Memory B cell (primary cell): Measurements from ENCODE around the gene ADM2.

Experiments
- ATAC-seq: fragments of 150-1000 bp; cut with Tn5 transposase; 2 replicates; pipeline ENCODE4 v1.10.0; 2021; ENCODE audit warnings: low read depth, mild to moderate bottlenecking, moderate library complexity
- DNase-seq, 2 donors: peaks; one replicate each; pipeline ENCODE4 v3.0.0; 2022; ENCODE audit warnings: low spot score in 2 of 2
- H3K27ac Mint-ChIP-seq: one replicate; pipeline ENCODE4 v1.8.0; 2022; ENCODE audit warnings: mild to moderate bottlenecking, moderate library complexity, mixed read lengths
- H3K27me3 Mint-ChIP-seq: one replicate; pipeline ENCODE4 v1.8.0; 2022; ENCODE audit warnings: mixed read lengths
- H3K36me3 Mint-ChIP-seq: one replicate; pipeline ENCODE4 v1.8.0; 2022; ENCODE audit warnings: mild to moderate bottlenecking, mixed read lengths
- H3K4me1 Mint-ChIP-seq: one replicate; pipeline ENCODE4 v1.8.0; 2022; ENCODE audit warnings: mixed read lengths
- H3K4me3 Mint-ChIP-seq: one replicate; pipeline ENCODE4 v1.8.0; 2022; ENCODE audit warnings: mild to moderate bottlenecking, moderate library complexity, mixed read lengths
- H3K9me3 Mint-ChIP-seq: one replicate; pipeline ENCODE4 v1.8.0; 2022; ENCODE audit warnings: mixed read lengths

Gene ADM2

DNA sequence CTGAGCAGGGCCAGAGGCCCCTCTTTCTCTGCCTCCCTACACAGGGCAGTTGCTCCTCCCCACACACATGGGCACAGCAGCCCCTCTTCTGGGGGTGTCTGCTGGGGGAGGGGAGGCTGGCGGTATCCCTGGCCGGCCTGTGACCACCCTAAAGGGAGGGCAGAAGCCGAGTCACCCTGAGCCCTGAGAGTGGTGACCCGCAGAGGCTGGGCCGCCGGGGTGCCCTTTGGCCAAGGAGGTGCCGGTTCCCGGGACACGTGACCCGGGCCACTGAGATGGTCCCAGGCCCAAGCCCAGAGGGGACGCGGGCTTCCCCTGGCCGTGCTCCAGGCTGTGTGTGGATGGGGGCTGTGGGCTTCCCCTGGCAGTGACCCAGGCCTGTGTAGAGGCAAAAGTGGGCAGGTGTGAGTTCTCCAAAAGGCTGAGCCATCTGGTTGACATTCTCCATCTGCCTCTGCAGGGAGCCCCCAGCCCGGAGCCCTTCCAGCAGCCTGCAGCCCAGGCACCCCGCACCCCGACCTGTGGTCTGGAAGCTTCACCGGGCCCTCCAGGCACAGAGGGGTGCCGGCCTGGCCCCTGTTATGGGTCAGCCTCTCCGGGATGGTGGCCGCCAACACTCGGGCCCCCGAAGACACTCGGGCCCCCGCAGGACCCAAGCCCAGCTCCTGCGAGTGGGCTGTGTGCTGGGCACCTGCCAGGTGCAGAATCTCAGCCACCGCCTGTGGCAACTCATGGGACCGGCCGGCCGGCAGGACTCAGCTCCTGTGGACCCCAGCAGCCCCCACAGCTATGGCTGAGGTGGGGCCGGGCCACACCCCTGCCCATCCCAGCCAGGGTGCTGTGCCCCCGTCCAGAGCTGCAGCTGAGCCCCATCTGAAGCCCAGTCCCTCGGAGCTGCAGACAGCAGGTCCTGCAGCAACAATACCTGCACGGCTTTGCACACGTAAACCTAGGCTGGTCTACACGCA is 1.0 kb downstream of the ADM2 start:
- Mint-ChIP-seq H3K27me3 (peaks cover 2% of the 10 kb centered on the region), H3K9me3 (no peaks in the 10 kb centered on the region), H3K27ac (no peak overlapping the region), H3K4me1 (peaks cover 13% of the 10 kb centered on the region), H3K4me3 (peak overlapping the region; percentile 77), H3K36me3 (no peaks in the 10 kb centered on the region)
- ATAC-seq, result no peak
- DNase-seq, result no peak

DNA sequence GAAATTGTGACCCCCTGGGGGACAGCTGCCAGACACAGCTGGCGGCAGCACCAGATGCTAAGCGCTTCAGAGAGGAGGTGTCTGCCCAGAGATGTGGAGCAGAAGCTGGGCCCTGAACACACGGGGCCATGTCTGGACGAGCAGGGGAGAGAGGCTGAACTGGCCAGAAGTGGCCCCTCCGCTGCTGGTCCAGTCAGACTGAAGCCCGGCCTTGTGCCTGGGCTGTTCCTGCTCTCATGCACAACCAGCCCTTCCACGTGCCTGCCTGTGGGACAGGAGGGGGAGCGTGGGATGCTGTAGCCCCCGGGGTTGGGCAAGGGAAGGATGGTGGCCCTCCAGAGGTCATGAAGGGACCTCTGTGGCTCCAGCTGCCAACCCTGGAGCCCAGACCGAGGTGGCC is 1.8 kb downstream of the ADM2 start:
- H3K27ac Mint-ChIP-seq, result no peak overlapping the region
- H3K4me1 Mint-ChIP-seq, result peaks cover 13% of the 10 kb centered on the region
- no peaks in the 10 kb centered on the region for H3K36me3 Mint-ChIP-seq
- H3K4me3 Mint-ChIP-seq, result peak overlapping the region; percentile 50
- peaks cover 2% of the 10 kb centered on the region for H3K27me3 Mint-ChIP-seq
- no peak for DNase-seq
- no peaks in the 10 kb centered on the region for H3K9me3 Mint-ChIP-seq
- no peak for ATAC-seq

DNA sequence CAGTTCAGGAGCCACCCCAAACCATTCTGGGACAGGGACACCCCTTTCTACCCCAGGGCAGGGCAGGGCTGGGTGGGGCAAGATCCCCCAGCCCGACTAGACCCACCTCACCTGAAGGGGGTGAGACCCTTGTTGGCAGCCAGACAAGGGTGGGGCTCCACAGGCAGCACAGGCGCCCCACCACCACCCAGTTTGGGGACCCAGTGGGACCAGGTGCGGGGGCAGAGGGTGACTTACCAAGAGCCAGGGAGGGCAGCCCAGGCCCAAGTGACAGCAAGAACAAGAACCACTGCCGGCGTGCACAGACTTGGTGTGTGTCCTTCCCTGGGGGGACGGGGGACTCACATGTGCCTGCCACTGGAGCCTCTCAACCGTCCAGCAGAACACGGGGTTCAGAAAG is 2.2 kb downstream of the ADM2 start:
- Mint-ChIP-seq H3K4me3 (no peak overlapping the region), H3K36me3 (no peaks in the 10 kb centered on the region), H3K27me3 (peaks cover 2% of the 10 kb centered on the region), H3K27ac (no peak overlapping the region), H3K9me3 (no peaks in the 10 kb centered on the region), H3K4me1 (peaks cover 13% of the 10 kb centered on the region)
- no peak for DNase-seq
- no peak for ATAC-seq

DNA sequence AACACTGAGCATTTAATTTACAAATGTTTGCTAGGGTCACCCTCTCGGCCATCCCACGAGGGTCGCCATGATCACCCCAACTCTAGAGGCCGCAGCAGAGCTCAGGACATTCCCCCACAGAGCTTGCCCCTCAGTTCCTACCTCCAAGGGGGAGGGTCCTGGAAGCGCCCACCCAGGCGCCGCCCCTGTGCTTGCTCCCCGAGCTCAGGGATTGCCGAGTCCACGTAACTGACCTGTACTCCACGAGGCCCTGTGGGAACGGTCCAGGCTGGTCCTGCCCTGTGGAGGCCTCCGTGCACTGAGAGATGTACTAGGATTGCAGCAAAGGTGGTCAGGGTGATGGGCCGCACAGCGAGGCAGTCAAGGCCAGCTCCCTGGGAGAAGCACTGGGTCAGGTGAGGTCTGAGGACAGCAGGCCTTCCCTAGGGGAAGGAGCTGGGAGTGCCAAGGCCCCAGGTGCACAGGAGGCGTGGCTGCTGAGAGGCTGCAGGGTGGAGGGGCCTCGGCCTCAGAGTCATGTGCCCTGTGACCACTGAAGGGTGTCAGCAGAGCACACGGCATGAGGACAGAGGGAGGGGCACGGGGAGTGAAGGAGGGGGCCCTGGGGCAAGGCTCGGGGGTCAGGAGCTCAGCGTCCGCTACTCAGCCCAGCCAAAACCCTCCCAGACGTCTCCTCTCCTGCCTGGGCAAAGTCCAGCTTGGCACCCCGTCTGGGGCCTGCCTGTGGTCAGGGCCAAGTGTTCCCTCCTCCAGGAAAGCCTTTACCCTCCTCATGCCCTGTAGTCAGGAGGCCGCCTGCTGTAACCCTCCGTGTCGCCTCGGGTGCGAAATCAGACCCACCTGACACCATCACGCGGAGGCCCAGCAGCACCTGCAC is 2.9 kb downstream of the ADM2 start:
- no peak overlapping the region for H3K27ac Mint-ChIP-seq
- no peaks in the 10 kb centered on the region for H3K36me3 Mint-ChIP-seq
- H3K9me3 Mint-ChIP-seq, result no peaks in the 10 kb centered on the region
- peaks cover 13% of the 10 kb centered on the region for H3K4me1 Mint-ChIP-seq
- ATAC-seq (peak; percentile 58), DNase-seq (no peak)
- H3K4me3 Mint-ChIP-seq, result no peak overlapping the region
- H3K27me3 Mint-ChIP-seq, result peaks cover 2% of the 10 kb centered on the region

DNA sequence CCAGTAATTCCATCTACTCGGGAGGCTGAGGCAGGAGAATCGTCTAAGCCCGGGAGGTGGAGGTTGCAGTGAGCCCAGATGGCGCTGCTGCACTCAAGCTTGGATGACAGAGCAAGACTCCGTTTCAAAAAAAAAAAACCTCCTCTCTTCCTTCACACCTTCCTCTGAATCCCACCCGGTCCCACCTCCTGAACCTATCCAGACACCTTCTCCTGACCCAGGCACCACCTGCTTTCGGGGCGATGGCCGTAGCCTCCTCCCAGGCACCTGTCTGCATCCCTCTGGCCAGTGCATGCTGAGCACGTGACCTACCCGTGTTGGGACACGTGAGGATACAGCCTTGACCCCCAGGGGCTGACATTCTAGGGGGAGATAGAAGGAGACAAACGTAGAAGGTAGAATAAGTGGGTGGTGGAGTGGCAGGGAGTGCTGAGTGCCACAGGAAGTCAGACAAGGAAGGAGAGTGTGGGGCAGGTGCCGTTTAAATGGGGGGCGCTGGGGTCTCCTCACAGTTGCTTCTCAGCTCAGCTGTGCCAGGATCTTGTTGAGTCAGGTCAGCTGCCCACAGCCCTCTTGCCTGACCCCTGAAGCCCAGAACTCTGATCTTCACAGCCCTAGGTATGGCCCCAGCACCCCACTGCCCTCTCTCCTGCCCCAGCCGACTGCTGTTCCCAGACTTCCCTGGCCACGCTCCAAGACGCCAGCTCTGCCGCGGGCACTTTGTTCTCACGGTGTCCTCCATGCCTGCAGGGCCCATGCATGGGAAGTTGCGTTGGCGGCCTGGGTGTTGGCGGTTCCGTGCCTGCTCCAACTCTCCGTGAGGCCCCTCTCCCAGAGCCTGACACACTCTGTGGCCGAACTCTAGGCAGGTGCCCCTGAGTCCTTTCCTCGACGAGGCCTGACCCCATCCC is 4.1 kb downstream of the ADM2 start:
- ATAC-seq (no peak), DNase-seq (no peak)
- no peaks in the 10 kb centered on the region for H3K27me3 Mint-ChIP-seq
- no peaks in the 10 kb centered on the region for H3K36me3 Mint-ChIP-seq
- no peaks in the 10 kb centered on the region for H3K9me3 Mint-ChIP-seq
- H3K4me1 Mint-ChIP-seq, result peaks cover 11% of the 10 kb centered on the region
- H3K4me3 Mint-ChIP-seq, result no peak overlapping the region
- H3K27ac Mint-ChIP-seq, result no peak overlapping the region

DNA sequence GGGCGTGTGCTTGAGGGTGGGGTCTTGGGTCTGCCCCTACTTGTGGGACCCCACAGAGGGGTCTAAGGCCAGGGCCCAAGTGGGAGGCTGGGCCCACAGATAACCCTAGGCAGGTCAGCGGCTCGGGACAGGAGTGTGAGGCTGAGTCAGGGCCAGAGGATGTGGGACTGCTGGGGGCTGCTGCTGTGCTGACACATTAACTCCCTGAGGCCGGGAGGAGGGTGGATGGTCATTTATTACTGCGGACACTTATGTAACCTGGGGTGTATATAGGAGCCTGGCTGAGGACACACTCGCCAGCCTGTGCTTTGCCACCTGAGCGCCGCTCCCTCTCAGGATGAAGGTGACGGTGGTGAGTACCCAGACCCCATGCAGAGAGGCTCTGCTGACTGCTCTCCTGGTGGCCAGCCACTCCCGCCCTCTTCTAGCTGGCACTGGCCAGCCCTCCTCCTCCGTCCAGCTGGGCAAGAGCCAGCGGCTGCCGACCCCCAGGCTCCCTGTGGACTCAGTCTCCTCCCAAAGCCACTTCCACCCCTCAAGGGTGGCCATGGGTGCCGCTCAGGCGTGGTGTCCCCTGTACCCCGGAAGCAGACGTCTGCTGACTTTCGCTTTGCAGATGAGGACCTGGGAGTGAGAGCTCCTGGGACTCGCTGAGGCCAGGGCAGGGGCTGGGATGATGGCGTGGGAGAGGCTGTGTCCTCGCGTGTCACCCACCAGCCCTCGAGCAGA is 5.4 kb downstream of the ADM2 start, which contains the start of gene MIOX:
TSS of gene MIOX (plus strand) at position 299 of the 729 bp plus-strand sequence. CDS start at position 338, 39 bp downstream.
- ATAC-seq (no peak), DNase-seq (no peak)
- Mint-ChIP-seq H3K36me3 (no peaks in the 10 kb centered on the region), H3K9me3 (no peaks in the 10 kb centered on the region), H3K27ac (no peak within 1 kb of the TSS), H3K27me3 (no peaks in the 10 kb centered on the region), H3K4me3 (no peak within 1 kb of the TSS), H3K4me1 (peaks cover 16% of the 10 kb centered on the region)

DNA sequence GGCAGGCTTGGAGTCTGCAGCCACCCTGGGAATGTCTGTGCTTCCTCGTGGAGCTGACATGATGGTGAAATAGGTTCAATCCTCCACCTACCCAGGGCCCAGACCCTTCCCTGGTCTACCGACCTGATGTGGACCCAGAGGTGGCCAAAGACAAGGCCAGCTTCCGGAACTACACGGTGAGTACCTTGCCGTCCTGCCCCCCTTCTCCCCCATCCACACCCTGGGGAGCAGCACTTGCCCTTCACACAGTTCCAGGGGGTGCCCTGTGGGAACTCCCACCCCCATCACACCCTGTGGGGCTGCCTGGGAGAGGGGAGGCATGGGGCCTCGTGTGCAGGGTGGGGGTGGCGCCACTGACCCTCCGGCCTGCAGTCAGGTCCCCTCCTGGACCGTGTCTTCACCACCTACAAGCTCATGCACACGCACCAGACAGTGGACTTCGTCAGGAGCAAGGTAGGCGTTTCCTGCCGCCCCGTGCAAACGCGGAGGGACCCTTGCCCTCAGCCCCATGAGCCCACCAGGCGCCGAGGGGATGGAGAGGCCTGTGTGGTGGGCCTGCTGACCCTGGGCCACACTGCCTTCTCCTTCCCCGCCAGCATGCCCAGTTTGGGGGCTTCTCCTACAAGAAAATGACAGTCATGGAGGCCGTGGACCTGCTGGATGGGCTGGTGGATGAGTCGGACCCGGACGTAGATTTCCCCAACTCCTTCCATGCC is 6.1 kb downstream of the ADM2 start:
- H3K4me1 Mint-ChIP-seq, result peaks cover 16% of the 10 kb centered on the region
- no peak overlapping the region for H3K27ac Mint-ChIP-seq
- DNase-seq, result no peak
- no peaks in the 10 kb centered on the region for H3K9me3 Mint-ChIP-seq
- H3K4me3 Mint-ChIP-seq, result no peak overlapping the region
- no peaks in the 10 kb centered on the region for H3K36me3 Mint-ChIP-seq
- no peaks in the 10 kb centered on the region for H3K27me3 Mint-ChIP-seq
- no peak for ATAC-seq

DNA sequence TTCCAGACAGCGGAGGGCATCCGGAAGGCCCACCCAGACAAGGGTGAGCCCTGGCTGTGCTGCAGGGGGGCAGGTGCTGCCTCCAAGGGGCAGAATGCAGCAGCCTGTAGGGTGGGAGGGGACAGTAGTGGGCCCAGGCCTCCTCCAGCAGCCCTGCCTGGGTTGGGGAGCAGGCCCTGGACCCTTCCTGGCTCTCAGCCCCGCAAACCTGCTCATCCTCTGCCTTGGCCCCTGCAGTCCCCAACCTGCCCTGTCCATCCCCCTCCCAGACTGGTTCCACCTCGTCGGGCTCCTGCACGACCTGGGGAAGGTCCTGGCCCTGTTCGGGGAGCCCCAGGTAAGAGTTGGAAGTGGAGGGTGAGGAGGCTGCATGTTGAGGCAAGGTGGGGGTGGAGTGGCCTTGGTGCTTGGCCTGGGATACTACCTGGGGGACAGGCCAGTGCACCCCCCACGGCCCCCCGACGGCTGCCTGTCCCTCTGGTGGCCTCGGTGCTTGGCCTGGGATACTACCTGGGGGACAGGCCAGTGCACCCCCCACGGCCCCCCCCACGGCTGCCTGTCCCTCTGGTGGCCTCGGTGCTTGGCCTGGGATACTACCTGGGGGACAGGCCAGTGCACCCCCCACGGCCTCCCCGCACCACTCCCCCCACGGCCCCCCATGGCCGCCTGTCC is 6.8 kb downstream of the ADM2 start:
- DNase-seq (no peak), ATAC-seq (no peak)
- no peaks in the 10 kb centered on the region for H3K36me3 Mint-ChIP-seq
- no peaks in the 10 kb centered on the region for H3K9me3 Mint-ChIP-seq
- peaks cover 16% of the 10 kb centered on the region for H3K4me1 Mint-ChIP-seq
- H3K27ac Mint-ChIP-seq, result no peak overlapping the region
- H3K4me3 Mint-ChIP-seq, result no peak overlapping the region
- H3K27me3 Mint-ChIP-seq, result no peaks in the 10 kb centered on the region

DNA sequence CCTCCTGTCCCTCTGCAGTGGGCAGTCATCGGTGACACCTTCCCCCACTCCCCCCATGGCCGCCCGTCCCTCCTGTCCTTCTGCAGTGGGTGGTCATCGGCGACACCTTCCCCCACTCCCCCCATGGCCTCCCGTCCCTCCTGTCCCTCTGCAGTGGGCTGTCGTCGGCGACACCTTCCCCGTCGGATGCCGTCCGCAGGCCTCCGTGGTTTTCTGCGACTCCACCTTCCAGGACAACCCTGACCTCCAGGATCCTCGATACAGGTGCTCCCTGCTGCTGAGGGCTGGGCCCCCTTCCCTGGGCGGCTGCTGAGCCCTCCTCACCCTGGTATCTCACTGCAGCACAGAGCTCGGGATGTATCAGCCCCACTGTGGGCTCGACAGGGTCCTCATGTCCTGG is 7.5 kb downstream of the ADM2 start:
- no peaks in the 10 kb centered on the region for H3K36me3 Mint-ChIP-seq
- peaks cover 16% of the 10 kb centered on the region for H3K4me1 Mint-ChIP-seq
- no peak overlapping the region for H3K27ac Mint-ChIP-seq
- ATAC-seq, result no peak
- H3K4me3 Mint-ChIP-seq, result no peak overlapping the region
- no peaks in the 10 kb centered on the region for H3K27me3 Mint-ChIP-seq
- DNase-seq, result no peak
- H3K9me3 Mint-ChIP-seq, result no peaks in the 10 kb centered on the region

DNA sequence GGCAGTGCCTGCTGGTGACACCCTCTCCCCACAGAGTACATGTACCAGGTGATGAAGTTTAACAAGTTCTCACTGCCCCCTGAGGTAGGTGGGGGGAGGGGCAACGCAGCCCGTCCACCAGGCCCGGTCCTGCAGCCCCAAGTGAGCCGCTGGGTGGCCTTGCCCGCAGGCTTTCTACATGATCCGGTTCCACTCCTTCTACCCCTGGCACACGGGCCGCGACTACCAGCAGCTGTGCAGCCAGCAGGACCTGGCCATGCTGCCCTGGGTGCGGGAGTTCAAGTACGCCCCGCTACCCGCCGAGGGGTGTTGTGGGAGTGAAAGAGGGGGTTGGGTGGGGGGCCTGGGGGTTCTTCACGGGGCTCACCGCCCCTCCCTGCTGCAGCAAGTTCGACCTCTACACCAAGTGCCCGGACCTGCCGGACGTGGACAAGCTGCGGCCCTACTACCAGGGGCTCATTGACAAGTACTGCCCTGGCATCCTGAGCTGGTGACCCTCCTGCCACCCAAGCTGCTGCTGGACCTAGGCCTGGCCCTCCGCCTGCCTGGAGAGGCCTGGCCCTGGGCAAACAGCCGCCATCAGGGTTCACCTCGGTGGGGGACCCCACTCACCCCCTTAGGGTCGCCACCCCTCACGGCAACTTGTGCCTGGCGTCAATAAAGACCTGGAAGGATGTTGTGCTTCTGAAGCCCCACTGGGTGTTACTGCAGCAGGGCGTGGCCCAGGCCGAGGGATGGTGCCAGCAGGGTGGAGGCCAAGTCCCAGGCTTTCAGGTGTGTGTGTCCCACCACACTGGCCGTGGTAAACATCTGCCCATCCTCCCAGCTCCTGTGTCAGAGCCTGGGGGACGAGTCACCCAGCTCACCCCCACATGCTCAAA is 8.3 kb downstream of the ADM2 start:
- no peak overlapping the region for H3K27ac Mint-ChIP-seq
- DNase-seq (no peak), ATAC-seq (no peak)
- H3K36me3 Mint-ChIP-seq, result no peaks in the 10 kb centered on the region
- H3K4me3 Mint-ChIP-seq, result no peak overlapping the region
- H3K4me1 Mint-ChIP-seq, result peaks cover 12% of the 10 kb centered on the region
- H3K9me3 Mint-ChIP-seq, result no peaks in the 10 kb centered on the region
- no peaks in the 10 kb centered on the region for H3K27me3 Mint-ChIP-seq

DNA sequence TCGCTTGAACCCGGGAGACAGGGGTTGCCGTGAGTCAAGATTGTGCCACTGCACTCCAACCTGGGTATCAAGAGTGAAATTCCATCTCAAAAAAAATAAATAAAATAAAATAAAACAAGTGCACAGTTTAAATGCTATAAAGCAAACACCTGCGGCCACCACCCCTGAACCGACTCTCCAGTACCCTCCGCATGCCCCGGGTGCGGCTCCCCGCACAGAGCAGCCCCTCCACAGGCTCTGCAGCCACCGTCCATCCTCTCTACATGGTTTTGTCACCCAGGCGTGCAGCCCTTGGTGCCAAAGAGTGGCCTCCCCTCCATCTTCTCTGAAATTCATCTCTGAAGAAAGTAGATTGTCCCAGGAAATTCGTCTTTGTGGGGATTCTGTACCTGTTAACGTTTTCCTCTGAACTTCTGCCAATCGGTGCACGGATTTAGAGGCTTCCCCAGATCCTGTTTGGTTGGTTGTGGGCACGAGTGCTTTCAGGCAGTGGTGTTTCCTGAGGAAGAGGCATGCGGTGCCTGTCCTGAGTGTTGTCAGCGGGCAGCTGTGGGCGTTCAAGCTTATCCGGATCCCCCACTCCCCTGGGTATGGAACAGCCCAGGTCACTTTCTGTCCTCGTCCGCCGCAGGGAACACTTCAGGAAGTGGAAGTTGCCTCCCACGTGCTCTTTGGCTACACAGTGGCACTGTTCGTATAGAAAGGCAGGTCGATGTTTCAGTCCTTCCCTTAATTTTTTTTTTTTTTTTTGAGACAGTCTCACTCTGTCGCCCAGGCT is 9.4 kb downstream of the ADM2 start:
- Mint-ChIP-seq H3K36me3 (no peaks in the 10 kb centered on the region), H3K27me3 (no peaks in the 10 kb centered on the region), H3K4me3 (no peak overlapping the region), H3K9me3 (no peaks in the 10 kb centered on the region), H3K4me1 (peaks cover 8% of the 10 kb centered on the region), H3K27ac (no peak overlapping the region)
- ATAC-seq, result peak; percentile 21
- no peak for DNase-seq
